ELF-1 (cell line): Measurements from ENCODE around the gene TMIE.

Experiments used
- DNase-seq: peaks from one replicate; pipeline ENCODE4 v3.0.0-alpha.2; 2016; ENCODE audit warnings: low read depth, low spot score

Gene TMIE

GRCh38 chr3:46669191-46669999, 31.8 kb upstream of the TMIE start:
- no peak for DNase-seq

- DNase-seq = no peak
These were observed 30.9 kb upstream of the TMIE start for GRCh38 chr3:46670000-46670890.

GRCh38 chr3:46670891-46671427, 30.2 kb upstream of the TMIE start:
- no peak for DNase-seq

- DNase-seq = no peak
These were observed 29.4 kb upstream of the TMIE start for GRCh38 chr3:46671541-46672348.

- no peak for DNase-seq
These were observed 28.9 kb upstream of the TMIE start for GRCh38 chr3:46672349-46672695.

- no peak for DNase-seq
These were observed 27.8 kb upstream of the TMIE start for GRCh38 chr3:46673151-46674030.

GRCh38 chr3:46674031-46674845, 27.0 kb upstream of the TMIE start:
- no peak for DNase-seq

GRCh38 chr3:46675426-46675825, 25.8 kb upstream of the TMIE start:
- DNase-seq = no peak

GRCh38 chr3:46675843-46676567, 25.2 kb upstream of the TMIE start:
- no peak for DNase-seq

GRCh38 chr3:46676601-46677410, 24.4 kb upstream of the TMIE start:
- DNase-seq = no peak

GRCh38 chr3:46677411-46677726, 23.8 kb upstream of the TMIE start:
- DNase-seq = peak; percentile 27

GRCh38 chr3:46678280-46678679, 22.9 kb upstream of the TMIE start:
- no peak for DNase-seq

- no peak for DNase-seq
These were observed 21.5 kb upstream of the TMIE start for GRCh38 chr3:46679681-46680080.

GRCh38 chr3:46680298-46680826, 20.8 kb upstream of the TMIE start:
- DNase-seq = no peak

- DNase-seq = no peak
These were observed 19.8 kb upstream of the TMIE start for GRCh38 chr3:46681387-46681786.

GRCh38 chr3:46681856-46682540, 19.2 kb upstream of the TMIE start:
- no peak for DNase-seq

- no peak for DNase-seq
These were observed 18.2 kb upstream of the TMIE start for GRCh38 chr3:46682974-46683373.

GRCh38 chr3:46684891-46685290, 16.3 kb upstream of the TMIE start:
- DNase-seq = no peak
